Muscle of leg (tissue), 11 donors: ENCODE data around the gene WNT7B. TPM values are rescaled to one million over a fixed set of nuclear protein-coding genes. Genes with fewer than 3 reads are reported as not detected.

ENCODE experiments used
- DNase-seq: peaks from one replicate; pipeline ENCODE4 v3.0.0; 2013
- H3K27ac ChIP-seq: one replicate; pipeline ENCODE4 v1.5.1; 2013; ENCODE audit warnings: mild to moderate bottlenecking, low read length, control low read depth
- H3K27me3 ChIP-seq: one replicate; pipeline ENCODE4 v1.6.1; 2013; ENCODE audit warnings: low read length; ENCODE audit not compliant: control insufficient read depth, insufficient read depth
- H3K36me3 ChIP-seq: one replicate; pipeline ENCODE4 v1.6.1; 2013; ENCODE audit warnings: low read length; ENCODE audit not compliant: control insufficient read depth, insufficient read depth
- H3K4me1 ChIP-seq: one replicate; pipeline ENCODE4 v1.6.1; 2013; ENCODE audit warnings: low read length; ENCODE audit not compliant: control insufficient read depth, insufficient read depth
- H3K4me3 ChIP-seq: one replicate; pipeline ENCODE4 v1.5.1; 2013; ENCODE audit warnings: low read length, control low read depth
- H3K9me3 ChIP-seq: replicated peaks from 2 replicates; pipeline ENCODE4 v1.6.1; 2013; ENCODE audit warnings: low read depth, low read length; ENCODE audit not compliant: control insufficient read depth
- WGBS: methylation state at CpG from one replicate; pipeline ENCODE4 v1.1.5; 2013; ENCODE audit warnings: missing lambda C conversion rate; ENCODE audit not compliant: insufficient coverage; 5-methylcytosine and 5-hydroxymethylcytosine counted together
- polyA plus RNA-seq, 8 donors: library from polyadenylated mRNA; unstranded; fragments of 120-200 nt; gene quantifications; one replicate each; pipeline versions ENCODE4 v1.2.1 to v1.2.3, GENCODE V29; 2013; ENCODE audit warnings: inconsistent platforms in 1 of 8, low replicate concordance in 1 of 8; ENCODE audit not compliant: insufficient read length in 8 of 8, insufficient read depth in 1 of 8
- total RNA-seq: library from RNA; stranded (reverse); fragments of 120-200 nt; gene quantifications from one replicate; pipeline ENCODE4 v1.2.4, GENCODE V29; 2013

WNT7B gene
- total and polyA plus RNA-seq, 9 donors, result 0.04 to 3.4 (median 0.08) TPM; not detected in 2

DNA sequence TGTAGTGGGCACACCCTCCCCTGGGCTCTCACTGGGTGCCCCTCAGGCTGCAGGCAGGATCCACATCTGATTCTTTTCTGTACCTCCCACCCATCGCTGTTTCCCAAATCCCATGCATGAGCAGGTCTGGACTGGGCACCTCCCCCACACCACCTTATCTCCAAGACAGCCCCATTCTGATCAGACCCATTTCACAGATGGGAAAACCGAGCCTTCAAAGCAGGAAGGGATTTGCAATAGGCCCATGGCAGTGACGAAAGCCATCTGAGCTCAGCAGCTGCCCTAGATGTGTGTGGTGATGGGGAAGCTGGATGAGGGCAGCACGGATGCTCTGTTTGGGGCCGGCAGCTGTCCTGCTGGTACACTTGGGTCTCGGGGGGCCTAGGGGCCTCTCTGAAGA lies 41.4 kb downstream of the WNT7B start:
- no peak for DNase-seq
- Histone ChIP-seq H3K36me3 (no peaks in the 10 kb centered on the region), H3K27ac (no peak overlapping the region), H3K4me1 (peaks cover 4% of the 10 kb centered on the region), H3K27me3 (peaks cover 56% of the 10 kb centered on the region), H3K4me3 (no peak overlapping the region), H3K9me3 (no peaks in the 10 kb centered on the region)
- WGBS, result 81% methylated on average over 3 of the region's 6 CpGs

DNA sequence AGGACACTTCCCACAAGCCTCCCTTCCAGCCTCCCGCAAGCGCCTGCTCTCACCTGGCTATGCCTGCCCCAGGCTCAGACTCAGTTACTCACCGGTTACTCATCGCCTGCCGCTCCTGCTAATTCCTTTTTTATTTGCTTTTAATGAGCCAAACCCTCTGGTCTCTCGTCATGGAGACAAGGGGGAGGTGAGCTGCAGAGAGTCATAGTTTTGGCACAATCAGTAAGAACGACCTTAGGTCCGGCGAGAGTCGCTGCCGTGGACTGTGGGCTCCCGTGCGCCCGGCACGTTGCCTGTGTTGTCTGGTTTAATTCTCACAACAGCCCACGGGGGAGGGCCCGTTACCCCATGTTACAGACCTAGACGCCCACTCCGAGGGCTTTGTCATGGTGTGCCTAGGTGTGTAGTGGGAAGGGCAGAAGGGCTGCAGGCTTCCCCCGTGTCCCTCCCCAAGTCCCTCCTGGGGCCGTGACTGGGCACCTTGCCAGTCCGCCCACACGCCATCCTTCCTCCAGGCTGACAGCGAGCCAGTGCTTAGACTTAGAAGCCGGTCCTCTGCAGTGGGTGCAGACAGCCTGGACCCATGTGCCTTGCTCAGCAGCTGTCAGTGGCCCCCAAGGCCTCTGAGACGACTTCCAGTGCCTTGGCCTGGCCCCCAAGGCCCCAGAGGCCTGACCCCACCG lies 42.2 kb downstream of the WNT7B start:
- Histone ChIP-seq H3K9me3 (no peaks in the 10 kb centered on the region), H3K27ac (no peak overlapping the region), H3K36me3 (no peaks in the 10 kb centered on the region), H3K27me3 (peaks cover 64% of the 10 kb centered on the region), H3K4me1 (peaks cover 4% of the 10 kb centered on the region), H3K4me3 (no peak overlapping the region)
- DNase-seq, result no peak
- 19% methylated on average over 22 of the region's 27 CpGs for WGBS

DNA sequence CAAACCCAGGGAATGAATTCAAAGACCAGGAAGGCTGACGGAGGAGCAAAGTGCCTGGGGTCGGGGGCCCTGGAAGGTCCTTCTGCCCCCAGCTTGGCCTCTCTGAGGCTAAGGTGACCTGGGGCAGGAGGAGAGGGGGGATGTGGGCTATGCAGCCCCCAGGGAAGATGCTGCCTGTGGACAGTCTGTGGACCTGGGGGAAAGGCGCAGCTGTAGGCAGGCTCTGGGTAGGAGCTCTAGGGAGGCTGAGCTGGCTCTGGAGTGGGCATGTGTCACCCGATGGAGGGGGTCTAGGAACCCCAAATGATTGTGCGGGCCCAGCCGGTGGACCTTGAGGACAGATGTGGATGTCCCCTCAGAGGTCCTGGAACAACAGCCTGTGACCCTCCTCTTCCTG lies 42.8 kb downstream of the WNT7B start:
- H3K4me3 ChIP-seq, result no peak overlapping the region
- H3K27me3 ChIP-seq, result peaks cover 64% of the 10 kb centered on the region
- no peaks in the 10 kb centered on the region for H3K36me3 ChIP-seq
- DNase-seq, result no peak
- H3K4me1 ChIP-seq, result peaks cover 4% of the 10 kb centered on the region
- H3K27ac ChIP-seq, result no peak overlapping the region
- WGBS, result 71% methylated on average over 3 of the region's 6 CpGs
- H3K9me3 ChIP-seq, result no peaks in the 10 kb centered on the region

DNA sequence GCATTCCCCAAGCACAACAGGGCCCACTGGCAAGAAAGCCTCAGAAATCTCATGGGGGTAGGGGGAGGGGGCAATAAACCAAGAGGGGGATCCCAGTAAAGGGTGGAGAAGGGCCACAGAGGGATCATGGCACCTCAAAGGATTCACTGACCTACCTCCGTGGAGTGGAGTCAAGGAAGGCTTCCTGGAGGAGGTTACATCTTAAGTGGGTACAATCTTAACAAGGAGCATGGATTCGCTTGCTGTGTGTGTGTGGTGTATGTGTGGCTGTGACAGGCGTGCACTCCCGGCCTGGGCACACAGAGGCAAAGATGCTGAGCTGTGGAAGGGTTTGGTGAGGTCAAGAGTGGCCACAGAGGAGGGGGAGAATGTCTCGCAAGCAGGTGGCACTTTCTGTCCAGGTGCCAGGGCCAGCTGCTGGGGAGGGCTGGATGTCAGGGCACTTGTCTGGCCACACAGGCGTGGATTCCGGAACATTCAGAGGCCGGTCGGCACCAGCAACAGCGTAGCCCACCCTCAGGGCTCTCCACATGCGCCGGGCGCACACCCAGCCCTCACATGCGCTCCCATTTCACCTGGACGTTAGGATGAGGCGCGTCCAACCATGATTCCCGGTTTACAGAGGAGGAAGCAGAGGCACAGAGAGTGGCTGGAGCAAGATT lies 43.3 kb downstream of the WNT7B start:
- Histone ChIP-seq H3K36me3 (no peaks in the 10 kb centered on the region), H3K4me3 (no peak overlapping the region), H3K4me1 (peaks cover 4% of the 10 kb centered on the region), H3K27ac (no peak overlapping the region), H3K9me3 (no peaks in the 10 kb centered on the region), H3K27me3 (peaks cover 64% of the 10 kb centered on the region)
- WGBS, result 78% methylated on average over 18 of the region's 18 CpGs
- no peak for DNase-seq

DNA sequence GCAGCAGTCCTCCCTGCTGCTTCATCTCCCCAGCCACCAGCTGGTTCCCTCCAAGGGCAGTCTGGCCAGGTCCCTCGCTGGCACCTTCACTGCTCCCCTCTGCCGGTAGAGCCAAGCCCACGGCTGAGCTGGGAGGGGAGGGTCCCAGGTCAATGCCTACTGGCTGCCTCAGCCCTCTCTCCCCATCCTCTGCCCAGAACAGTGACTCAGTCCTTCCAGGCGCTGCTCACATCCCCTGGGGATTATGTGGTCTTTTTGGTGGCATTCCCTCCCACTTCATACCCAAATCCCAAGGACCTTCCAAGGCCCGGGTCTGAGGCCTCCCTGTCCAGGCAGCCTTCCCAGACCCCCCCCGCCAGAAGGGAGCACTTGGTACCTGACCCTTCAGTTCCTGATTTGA lies 44.9 kb downstream of the WNT7B start:
- Histone ChIP-seq H3K4me1 (peaks cover 4% of the 10 kb centered on the region), H3K9me3 (no peaks in the 10 kb centered on the region), H3K4me3 (no peak overlapping the region), H3K27ac (no peak overlapping the region), H3K36me3 (no peaks in the 10 kb centered on the region), H3K27me3 (peaks cover 59% of the 10 kb centered on the region)
- 86% methylated on average over 1 of the region's 6 CpGs for WGBS
- DNase-seq, result no peak

DNA sequence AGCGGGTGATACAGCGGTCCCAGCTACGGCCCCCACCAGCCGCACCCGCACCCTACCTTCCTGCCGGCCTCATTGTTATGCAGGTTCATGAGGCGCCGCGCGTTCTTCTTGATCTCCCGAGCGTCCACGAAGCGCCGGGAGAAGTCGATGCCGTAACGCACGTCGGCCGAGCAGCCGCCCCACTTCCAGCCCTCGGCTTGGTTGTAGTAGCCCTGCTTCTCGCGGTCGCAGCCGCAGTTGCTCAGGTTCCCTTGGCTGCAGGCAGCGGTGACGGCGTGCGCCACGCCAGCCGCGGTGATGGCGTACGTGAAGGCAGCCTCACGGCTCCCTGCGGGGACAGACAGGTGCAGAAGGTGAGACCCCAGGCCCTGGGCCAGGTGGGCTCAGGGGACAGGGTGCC lies 45.9 kb downstream of the WNT7B start:
- H3K36me3 ChIP-seq, result no peaks in the 10 kb centered on the region
- H3K27ac ChIP-seq, result no peak overlapping the region
- H3K4me3 ChIP-seq, result no peak overlapping the region
- no peaks in the 10 kb centered on the region for H3K9me3 ChIP-seq
- peaks cover 4% of the 10 kb centered on the region for H3K4me1 ChIP-seq
- 71% methylated on average over 37 of the region's 38 CpGs for WGBS
- DNase-seq, result no peak
- peaks cover 54% of the 10 kb centered on the region for H3K27me3 ChIP-seq

DNA sequence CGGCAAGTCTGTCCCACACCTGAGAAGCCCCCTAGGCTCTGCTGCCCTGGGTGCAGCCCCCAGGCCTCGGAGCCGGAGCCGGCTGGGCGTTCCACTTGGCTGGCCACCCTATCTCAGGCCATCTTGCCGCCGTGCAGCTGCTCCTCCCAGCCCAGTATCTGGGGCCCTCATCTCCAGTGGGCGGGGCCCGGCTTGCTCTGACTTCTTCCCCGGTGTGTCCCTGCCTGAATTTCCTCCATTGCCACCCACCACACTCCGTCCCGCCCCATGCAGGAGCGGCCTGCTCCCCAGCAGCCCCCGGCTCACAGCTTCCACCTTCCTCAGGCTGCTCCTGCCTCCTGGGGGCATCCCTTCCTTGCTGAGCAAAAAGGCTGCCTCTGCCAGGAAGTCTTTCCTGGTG lies 46.6 kb downstream of the WNT7B start:
- peaks cover 47% of the 10 kb centered on the region for H3K27me3 ChIP-seq

DNA sequence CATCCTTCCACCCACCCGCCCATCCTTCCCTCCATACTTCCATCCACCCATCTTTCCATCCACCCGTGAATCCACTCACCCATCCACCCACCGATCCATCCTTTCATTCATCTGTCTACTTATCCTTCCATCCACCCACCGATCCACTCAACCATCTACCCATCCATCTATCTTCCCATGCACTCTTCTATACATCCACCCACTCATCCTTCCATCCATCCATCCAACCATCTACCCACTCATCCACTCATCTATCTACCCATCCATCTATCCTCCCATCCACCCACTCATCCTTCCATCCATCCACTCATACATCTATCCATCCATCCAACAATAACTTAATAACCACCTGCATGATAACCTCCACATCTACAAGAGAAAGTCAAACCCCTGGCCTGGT lies 47.3 kb downstream of the WNT7B start:
- no peaks in the 10 kb centered on the region for H3K4me1 ChIP-seq
- H3K27ac ChIP-seq, result no peak overlapping the region
- H3K9me3 ChIP-seq, result no peaks in the 10 kb centered on the region
- H3K4me3 ChIP-seq, result no peak overlapping the region
- H3K27me3 ChIP-seq, result peaks cover 46% of the 10 kb centered on the region
- WGBS, result 93% methylated on average over 4 of the region's 4 CpGs
- DNase-seq, result no peak
- H3K36me3 ChIP-seq, result no peaks in the 10 kb centered on the region

More for the DNA sequence above, 46.6 kb downstream of the WNT7B start:
- Histone ChIP-seq H3K27ac (no peak overlapping the region), H3K4me3 (no peak overlapping the region), H3K36me3 (no peaks in the 10 kb centered on the region), H3K4me1 (peaks cover 4% of the 10 kb centered on the region), H3K9me3 (no peaks in the 10 kb centered on the region)
- 33% methylated on average over 14 of the region's 14 CpGs for WGBS
- no peak for DNase-seq

DNA sequence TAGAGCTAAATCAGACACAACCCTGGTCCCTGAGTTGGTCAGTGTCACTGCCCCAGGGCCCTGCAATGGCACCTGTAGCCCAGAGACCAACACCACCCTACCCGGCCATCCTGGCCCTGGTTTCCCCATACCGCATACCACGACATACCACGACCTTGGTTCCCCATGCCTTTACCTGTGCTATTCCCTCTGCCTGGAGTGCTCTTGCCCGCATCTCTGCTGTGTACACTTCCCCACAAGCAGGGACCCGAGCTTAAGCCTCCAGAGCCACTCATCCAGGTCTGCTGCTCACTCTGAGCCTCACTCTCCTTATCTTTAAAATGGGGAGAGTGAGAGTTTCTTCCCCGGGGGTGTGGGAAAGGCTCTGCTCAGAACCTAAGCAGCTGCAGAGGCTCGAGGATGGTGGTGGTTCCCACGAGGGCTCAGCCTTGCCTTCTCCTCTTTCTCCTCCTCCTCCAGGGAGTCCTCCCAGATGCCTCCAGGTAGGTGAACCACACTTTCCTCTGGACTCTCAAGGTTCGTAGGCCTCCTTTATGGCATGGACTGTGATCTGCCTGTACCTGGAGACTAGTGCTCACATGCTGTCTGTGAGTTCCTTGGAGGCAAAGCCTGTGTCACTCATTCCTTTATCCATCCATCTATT lies 48.1 kb downstream of the WNT7B start:
- H3K27ac ChIP-seq, result no peak overlapping the region
- DNase-seq, result no peak
- no peaks in the 10 kb centered on the region for H3K36me3 ChIP-seq
- no peaks in the 10 kb centered on the region for H3K9me3 ChIP-seq
- no peak overlapping the region for H3K4me3 ChIP-seq
- peaks cover 43% of the 10 kb centered on the region for H3K27me3 ChIP-seq
- H3K4me1 ChIP-seq, result peaks cover 4% of the 10 kb centered on the region
- 79% methylated on average over 5 of the region's 10 CpGs for WGBS

DNA sequence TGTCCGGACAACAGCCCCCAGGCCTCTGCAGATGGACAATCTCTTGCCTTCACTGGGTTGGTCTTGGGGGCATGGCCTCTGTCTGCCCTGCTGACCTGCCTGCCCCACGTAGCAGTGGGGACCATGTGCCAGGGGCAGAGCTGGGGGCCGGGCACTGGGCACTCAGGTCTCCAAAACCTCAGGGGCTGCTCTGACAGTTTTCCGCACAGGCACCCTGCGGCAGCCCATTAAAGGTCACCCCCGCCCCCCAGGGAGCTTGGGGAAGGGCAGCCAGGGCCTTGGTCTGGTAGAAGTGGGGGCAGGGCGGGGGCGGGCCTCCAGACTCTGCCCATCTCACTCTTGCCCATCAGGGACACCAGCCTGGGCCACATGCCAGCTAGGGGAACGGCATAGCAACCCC lies 49.9 kb downstream of the WNT7B start:
- H3K4me1 ChIP-seq, result peaks cover 4% of the 10 kb centered on the region
- DNase-seq, result no peak
- H3K27ac ChIP-seq, result no peak overlapping the region
- H3K9me3 ChIP-seq, result no peaks in the 10 kb centered on the region
- WGBS, result 76% methylated on average over 4 of the region's 9 CpGs
- H3K27me3 ChIP-seq, result peaks cover 25% of the 10 kb centered on the region
- H3K4me3 ChIP-seq, result no peak overlapping the region
- H3K36me3 ChIP-seq, result no peaks in the 10 kb centered on the region
